HG02678 (cell line): ENCODE data around the gene LTB4R.
A peak's percentile ranks its signal among the peaks of the same experiment; 100 is the strongest.
"Not testable (repeated sequence)": the region's sequence is repeated elsewhere in the genome, so short reads cannot be mapped to it uniquely, and the experiment has no call there.

Source experiments
- ATAC-seq: cut with Tn5 transposase; IDR thresholded peaks from one replicate; pipeline ENCODE4 v1.9.1; 2021; ENCODE audit warnings: mild to moderate bottlenecking, moderate library complexity; ENCODE audit not compliant: unreplicated experiment

LTB4R gene

DNA sequence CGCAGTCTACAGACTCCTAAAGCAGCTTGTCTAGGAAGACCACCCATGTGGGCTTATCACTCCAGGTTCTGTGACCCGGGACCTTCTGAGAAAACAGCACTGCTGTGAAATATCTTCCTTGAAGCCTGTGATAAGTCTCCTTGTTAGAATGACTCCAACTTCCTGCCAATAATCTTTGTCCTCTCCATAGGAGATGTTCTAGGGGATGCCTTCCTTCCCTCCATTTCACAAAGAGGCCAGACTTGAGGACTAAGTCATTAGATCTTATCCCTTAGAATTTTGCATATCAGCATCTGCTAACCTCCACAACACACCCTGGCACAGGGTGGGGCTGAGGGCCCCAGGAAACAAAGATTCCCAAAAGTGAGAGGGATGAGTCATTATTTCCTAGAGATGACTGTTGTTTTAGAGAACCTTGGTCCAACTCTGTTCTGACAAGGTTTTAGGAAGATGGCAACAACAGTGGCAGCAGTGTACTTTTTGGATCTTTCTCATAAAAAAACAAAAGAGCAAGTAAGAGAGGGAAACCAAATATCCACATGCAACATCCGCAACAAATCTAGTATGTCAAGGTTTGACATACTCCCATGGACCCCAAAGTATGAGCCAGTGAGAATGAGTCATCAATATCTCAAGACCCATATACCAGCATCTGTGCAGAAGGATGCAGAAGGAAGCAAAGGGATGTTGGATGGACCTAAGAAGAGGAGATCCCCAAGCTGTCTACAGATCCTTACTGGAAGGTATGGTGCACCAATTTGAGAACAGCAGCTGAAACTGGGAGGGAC lies 6.0 kb downstream of the LTB4R start:
- no peak for ATAC-seq

DNA sequence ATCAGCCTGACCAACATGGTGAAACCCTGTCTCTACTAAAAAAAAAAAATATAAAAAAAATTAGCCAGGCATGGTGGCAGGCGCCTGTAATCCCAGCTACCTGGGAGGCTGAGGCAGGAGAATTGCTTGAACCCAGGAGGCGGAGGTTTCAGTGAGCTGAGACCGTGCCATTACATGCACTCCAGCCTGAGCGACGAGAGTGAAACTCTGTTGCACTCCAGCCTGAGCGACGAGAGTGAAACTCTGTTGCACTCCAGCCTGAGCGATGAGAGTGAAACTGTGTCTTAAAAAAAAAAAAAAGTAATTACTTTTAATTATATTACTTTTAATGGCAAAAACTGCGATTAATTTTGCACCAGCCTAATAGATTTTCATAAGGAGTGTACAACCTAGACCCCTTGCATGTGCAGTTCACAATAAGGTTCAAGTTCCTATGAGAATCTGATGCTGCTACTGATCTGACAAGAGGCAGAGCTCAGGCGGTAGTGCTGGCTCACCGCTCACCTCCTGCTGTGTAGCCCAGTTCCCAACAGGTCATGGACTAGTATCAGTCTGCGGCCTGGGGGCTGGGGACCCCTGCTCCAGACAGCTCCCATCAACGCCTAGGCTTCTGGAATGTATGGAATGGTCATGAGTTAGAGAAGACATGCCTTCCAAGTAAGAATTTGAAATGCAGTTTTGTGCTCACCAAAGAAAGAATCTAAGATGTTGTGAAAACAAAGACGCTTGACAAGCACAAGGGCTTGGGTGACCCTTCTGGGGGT lies 10.1 kb downstream of the LTB4R start:
- ATAC-seq: no peak

- ATAC-seq: no peak
These were observed 11.4 kb downstream of the LTB4R start for GRCh38 chr14:24322672-24323071.

GRCh38 chr14:24323341-24323740 lies 12.0 kb downstream of the LTB4R start:
- no peak for ATAC-seq

- no peak for ATAC-seq
These were observed 12.7 kb downstream of the LTB4R start for GRCh38 chr14:24324024-24324423.

GRCh38 chr14:24325041-24325530 lies 13.8 kb downstream of the LTB4R start:
- no peak for ATAC-seq

DNA sequence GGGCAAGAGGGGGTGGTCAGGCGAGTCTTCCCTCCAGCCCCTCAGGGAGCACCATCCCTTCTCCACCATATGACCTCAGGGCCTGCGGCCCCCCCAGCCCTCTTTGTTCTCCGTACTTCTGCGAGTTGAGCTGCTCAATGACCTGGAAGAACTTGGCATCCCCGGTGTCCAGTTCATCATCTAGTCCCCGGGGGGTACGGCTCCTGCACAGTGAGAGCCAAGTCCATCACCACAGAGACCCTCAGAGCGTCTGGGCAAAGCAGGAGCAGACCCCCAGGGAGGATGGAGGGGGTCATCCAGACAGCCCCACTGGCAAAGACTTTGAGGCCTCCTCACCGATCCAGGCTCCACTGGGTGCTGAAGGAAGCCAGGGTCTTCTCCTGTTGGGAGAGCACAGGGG lies 14.7 kb downstream of the LTB4R start:
- no peak for ATAC-seq

- no peak for ATAC-seq
These were observed 16.0 kb downstream of the LTB4R start for GRCh38 chr14:24327303-24327702.

DNA sequence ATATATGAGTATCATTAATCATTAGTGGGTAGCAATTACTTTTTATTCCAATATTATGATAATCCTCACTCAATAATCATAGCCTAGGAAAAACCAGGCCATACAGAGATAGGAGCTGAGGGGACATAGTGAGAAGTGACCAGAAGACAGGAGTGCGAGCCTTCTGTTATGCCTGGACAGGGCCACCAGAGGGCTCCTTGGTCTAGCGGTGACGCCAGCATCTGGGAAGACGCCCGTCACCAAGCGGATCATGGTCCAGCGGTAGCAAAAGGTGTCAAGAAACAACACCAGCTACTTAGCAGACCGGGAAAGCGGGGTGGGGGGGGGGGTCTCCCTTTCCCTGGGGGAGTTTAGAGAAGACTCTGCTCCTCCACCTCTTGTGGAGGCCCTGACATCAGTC lies 16.6 kb downstream of the LTB4R start:
- ATAC-seq: not testable (repeated sequence)

DNA sequence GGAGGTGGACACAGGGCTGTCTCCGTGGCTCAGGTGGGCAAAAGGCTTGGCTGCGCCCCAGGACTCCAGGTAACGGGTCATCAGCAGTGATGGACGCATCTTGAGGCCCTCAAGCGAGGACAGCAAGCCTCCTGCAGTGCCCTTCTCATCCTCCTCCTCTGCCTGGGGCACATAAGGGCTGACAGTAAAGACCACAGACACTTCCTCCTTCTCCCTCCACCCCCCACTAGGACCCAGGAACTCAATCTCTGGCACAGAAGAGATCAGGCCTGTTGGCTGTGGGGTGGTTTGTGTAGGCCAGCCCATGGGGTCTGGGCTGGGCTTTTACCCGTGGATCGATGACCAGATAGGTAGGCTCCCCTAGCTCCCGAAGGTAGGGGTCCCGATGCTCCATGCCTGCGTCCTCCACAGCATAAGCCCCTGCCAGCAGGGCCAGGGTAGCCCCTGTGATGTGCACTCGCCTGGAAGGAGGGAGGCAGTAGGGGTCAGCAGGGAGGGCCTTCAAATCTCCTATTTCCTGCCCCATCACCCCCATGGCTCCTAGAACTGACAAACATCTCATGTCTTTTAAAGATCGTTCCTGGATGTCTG lies 17.9 kb downstream of the LTB4R start:
- no peak for ATAC-seq

DNA sequence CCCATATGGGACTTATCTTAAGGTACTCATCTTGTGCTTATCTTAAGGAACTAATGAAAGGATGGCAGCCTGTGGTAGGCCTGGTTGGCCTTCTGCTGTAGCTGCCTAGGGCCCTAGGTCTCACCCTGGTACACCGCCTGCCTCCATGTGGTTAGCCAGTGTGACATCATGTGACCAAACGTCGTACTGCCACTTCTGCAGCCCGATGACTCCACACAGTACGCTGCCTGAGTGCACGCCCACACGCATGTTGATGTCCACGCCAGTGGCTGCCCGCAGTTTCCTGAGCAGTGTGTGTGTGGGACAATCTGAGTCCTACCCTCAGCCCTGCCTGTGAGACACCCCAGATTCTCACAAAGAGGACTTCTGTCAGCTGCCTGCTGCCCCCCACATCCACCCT lies 18.4 kb downstream of the LTB4R start:
- ATAC-seq: no peak

DNA sequence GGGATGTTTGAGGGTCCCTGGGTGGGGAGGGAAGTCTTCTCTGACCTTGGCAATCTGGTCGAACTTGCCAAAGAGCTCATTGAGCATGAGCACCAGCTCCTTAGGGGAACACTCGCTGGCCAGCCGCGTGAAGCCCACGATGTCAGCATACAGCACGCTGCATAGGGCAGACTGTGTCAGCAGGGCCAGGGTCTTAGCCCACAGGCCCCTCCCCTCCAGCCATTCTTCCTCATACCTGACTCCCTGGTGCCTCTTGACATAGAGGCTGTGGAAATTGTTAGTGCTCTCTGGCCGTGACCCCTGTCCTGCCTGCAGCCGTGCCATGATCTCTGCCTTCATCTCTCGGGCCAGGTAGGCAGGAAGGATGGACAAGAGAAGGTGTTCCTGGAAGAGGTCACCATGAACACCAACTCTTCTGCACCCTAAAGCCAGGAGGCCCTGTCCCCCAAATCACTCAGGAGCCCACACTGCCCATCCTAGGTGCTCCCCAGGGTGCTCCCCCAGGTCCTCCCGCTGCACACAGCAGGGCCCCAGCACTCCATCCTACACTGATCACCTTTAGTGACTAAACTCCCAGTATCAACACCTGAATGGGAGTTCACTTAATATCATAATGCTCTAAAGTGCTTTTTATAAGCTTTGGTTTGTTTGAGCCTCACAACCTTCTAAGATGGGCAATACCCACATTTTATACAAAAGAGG lies 19.8 kb downstream of the LTB4R start:
- ATAC-seq: no peak

DNA sequence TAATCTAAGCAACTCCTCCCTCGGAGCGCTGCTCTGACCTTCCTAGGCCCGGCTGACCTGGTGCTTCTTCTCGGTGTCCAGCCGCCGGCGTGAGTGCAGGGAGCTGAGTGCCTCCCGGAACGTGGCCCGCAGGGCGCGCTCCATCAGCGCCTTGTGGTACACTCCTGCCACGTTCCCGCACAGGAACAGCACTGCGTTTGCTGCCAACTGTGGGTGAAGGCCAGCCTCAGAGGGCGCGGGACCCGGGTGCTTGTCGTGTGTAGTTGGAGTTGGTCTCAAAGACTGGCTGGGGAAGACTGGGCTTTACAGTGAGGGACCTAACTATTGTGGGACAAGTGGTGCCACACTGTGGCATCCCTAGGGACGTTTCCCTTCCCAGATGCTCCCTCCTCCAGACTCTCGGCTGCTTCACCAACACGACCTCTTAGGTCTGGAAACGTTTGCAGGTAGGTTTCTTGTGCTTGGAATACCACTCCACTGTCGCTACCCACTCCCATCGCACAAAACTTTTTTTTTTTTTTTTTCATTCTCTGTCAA lies 20.5 kb downstream of the LTB4R start:
- ATAC-seq: no peak

- peak; percentile 91 for ATAC-seq
These were observed 21.1 kb downstream of the LTB4R start for GRCh38 chr14:24332268-24332993.

DNA sequence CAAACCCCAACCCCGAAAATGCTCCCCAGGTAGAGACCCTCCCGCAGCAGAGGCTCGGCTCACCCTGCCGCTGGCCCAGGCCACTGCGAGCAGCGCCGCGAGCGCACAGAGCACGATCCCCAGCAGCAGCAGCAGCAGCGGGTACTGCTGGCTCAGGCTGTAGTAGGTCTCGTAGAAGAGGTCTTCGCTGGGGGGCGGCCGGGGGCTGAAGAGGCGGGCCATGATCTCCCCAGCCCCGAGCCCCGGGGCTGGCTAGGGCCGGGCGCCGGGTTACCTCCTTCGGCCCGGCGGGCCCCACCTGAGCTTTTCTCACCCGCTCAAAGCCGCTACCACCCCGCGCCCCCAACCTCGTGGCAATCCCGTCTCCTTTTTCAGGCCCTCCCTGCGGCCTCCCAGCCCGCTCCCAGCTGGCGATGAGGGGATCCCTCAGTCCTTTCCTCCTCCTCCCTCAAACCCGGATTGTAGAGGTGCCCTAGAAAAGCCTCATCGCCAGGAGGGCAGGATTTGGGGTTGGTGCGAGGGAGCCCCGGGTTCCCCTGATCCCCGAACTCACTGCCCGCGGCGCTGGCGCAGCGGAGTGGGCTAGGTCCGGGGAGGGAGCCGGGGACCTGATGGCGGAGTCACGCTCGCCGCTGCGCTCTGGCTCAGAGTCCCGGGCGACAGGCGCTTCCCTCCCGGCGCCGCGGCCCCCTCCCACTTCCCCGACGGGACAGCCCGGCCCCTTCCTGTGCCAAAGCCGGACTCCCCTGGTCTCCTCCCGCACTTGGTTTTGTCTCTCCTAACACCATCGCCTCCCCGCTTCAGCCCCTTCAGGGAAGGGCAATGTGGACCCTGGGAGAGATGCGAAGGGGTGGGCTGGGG lies 23.4 kb downstream of the LTB4R start, which contains the start of gene ADCY4:
ADCY4 (minus strand) TSS at position 641 of the 861 bp plus-strand sequence; CDS start at position 222, 419 bp downstream.
- no peak for ATAC-seq

GRCh38 chr14:24335461-24336171 lies 24.3 kb downstream of the LTB4R start:
- no peak for ATAC-seq

GRCh38 chr14:24337144-24337823 lies 26.0 kb downstream of the LTB4R start:
- ATAC-seq: no peak

GRCh38 chr14:24337824-24338175 lies 26.5 kb downstream of the LTB4R start:
- no peak for ATAC-seq
